HG02885 (cell line): ENCODE measurements around the gene CBX1.

Experiments
- ATAC-seq: cut with Tn5 transposase; IDR thresholded peaks from one replicate; pipeline ENCODE4 v1.9.1; 2021; ENCODE audit warnings: mild to moderate bottlenecking; ENCODE audit not compliant: unreplicated experiment, poor library complexity

CBX1 gene

GRCh38 chr17:48031966-48032365, 69.3 kb downstream of the CBX1 start:
- no peak for ATAC-seq

GRCh38 chr17:48030531-48030930, 70.7 kb downstream of the CBX1 start:
- ATAC-seq: no peak

- no peak for ATAC-seq
Observed at GRCh38 chr17:48028736-48029135, 72.5 kb downstream of the CBX1 start.

- ATAC-seq: no peak
Observed at GRCh38 chr17:48027322-48027981, 73.8 kb downstream of the CBX1 start.

GRCh38 chr17:48026502-48027321, 74.6 kb downstream of the CBX1 start:
- no peak for ATAC-seq

- no peak for ATAC-seq
Observed at GRCh38 chr17:48025904-48026501, 75.3 kb downstream of the CBX1 start.

GRCh38 chr17:48025040-48025903, 76.0 kb downstream of the CBX1 start:
- ATAC-seq: peak; percentile 94

GRCh38 chr17:48024149-48025039, 76.9 kb downstream of the CBX1 start:
- ATAC-seq: no peak

- no peak for ATAC-seq
Observed at GRCh38 chr17:48023400-48024148, 77.7 kb downstream of the CBX1 start.

- no peak for ATAC-seq
Observed at GRCh38 chr17:48022901-48023300, 78.4 kb downstream of the CBX1 start.

- no peak for ATAC-seq
Observed at GRCh38 chr17:48021934-48022333, 79.3 kb downstream of the CBX1 start.
